Fibroblast of skin of abdomen (primary cell): Measurements from ENCODE around the gene PHIP.

Experiments used
- DNase-seq: peaks from one replicate; pipeline ENCODE4 v3.0.0-alpha.2; 2013

PHIP gene

DNA sequence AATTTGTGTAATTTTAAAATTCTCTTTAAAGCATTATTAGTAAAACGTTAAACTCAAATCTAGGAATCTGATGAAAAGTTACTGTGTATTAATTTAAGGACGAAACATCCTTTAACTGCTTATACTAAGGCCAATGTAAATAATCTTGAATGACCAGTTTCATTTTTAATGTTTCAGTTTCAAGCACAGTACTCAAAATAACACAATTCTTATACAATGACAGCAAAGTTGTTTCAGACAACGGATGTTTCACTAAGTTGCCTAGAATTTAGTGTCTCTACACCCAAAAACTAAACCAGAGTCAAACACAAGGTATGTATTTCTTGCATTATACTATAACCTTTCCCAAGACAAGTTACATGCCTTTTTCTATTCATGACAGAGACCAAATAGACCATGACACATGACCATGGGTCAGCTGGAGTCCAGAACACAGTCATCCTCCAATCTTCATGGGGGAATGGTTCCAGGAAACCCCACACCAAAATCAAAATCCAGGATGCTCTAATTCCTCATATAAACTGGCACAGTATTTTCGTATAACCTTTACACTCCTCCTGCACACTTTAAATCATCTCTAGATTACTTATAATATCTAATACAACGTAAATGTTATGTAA, 7.7 kb downstream of the PHIP start:
- DNase-seq, result no peak

DNA sequence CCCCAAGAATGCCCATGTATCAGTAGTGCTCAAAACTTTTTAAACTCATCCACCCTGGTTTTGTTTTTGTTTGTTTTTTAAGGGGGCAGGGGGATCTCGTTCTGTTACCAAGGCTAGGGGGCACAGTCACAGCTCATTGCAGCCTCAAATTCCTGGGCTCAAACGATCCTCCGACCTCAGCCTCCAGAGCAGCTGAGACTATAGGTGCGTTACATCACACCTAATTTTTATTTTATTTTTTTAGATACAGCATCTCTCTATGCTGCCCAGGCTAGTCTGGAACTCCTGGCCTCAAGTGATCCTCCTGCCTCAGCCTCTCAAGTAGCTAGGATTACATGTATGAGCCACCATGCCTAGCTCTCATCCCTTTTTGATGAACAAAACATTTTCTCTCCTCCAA, 11.2 kb downstream of the PHIP start:
- no peak for DNase-seq

DNA sequence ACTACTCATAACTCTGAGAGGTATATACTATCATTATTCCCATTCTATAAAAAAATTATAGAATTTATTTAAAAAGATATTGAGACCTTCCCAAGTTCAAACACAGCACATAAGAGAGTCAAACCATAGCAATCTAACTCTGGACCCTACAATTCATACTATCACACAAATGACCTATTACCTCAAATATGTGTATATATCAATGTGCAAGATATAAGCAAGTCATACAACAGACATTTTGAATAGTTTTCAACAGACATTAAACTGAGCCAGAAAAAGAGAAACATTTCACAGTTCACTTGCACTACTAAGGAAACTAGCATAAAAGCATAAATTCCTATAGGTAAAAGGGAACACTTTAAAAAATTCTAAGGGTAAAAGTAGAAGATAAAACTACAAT, 11.7 kb downstream of the PHIP start:
- DNase-seq, result peak; percentile 12

DNA sequence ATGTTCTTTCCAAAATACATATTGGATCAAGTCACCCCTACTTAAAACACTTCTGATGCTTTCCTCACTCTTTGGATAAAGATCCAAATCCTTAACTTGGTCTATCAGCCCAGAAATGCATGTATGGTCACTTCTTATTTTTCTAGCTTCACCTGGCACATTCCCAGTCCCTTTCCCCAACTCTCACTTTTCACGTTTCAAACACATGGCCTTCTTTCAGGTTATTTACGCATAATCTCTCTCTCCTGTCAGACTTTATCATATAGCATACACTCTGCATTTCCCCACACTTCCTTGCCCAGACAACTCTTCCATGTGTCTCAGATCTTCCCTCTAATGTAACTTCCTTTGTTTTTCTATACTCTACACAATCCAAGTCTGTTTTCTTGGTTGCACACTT, 12.8 kb downstream of the PHIP start:
- no peak for DNase-seq

DNA sequence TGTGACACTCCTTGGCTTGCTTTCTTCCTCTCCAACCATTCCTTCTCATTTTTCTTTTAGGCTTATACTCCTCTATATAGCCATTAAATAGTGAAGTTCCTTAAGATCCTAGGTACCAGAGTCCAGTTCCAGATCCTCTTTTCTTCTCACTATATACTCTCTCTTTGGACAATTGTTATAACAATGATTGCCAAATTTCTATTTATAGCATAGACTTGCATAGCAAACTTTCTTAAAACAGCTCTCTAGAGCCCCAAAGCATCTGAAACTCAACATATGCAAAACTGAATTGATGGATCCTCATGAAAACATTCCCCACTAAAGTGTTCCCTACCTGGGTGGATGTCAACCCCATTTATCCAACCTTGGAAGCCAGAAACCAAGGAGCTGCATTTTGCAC, 13.4 kb downstream of the PHIP start:
- DNase-seq, result no peak

DNA sequence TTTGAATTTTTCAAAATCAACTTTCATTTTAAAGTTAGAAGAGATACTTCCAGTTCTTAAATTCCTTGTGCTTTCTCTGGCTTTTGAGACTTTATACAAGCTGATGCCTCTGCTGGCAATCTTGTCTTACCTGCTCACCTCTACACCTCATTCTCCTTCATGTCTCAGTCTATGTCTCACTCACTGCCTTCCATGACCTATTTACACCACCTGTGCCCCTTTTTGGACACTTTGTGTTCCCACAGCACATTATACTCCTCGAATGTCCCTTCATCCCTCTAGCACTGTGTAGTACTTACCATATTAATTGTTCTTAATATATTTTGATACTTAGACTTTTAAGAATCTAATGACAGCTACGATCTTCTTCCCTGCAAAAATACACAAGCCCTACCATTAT, 15.3 kb downstream of the PHIP start:
- DNase-seq, result no peak

DNA sequence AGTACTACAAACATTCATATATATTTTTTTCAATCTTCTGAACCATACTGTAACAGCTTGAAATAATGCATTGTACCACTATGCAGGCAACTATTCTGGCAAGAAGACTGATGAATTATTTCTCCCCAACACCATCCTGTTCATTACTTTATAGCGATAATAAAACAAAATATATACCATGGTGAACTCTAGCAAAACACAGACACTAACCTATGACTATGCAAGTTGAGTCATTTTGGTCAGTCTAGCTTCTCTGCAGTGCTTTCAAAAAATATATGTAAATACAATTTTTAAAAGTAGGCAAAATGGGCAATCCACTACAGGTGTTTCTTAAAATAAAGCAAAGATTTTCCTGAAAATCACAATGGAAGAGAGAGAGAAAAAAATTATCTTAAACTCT, 20.3 kb downstream of the PHIP start:
- DNase-seq, result no peak

DNA sequence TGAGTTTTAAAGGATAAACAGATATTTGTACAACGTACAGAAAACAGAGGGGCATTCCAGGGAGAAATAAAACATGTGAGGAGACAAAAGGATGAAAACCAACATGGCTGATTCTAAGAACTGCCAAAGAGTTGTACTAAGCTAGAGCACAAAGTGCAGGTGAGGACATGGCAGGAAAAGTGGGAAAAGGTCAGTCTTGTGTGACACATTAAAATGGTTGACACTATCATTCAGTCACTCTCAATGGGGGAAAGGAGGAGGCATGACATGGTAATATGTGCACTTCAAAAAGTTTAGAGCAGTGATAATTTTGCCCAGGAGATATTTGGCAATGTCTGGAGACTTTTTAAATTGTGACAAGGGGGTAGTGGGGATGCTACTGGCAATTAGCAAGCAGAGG, 21.8 kb downstream of the PHIP start:
- no peak for DNase-seq

DNA sequence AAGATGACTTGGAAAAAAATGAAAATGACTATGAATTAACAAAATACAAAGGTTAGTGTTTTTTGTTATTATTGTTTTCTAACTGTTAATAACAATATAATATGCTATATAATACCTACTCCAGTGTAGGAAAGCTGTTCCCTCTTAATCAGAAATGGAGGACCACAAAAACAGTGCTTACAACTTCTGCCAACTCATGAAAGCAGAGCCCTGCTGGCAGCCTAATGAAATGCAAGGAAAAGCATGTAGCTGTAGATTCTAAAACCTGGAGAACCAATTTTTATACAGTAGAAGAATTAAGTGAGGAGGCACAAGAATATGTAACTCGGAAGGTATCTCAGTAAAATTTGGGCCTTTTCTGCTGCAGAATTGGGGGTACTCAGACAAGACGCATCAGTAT, 29.4 kb downstream of the PHIP start:
- DNase-seq, result peak; percentile 30

DNA sequence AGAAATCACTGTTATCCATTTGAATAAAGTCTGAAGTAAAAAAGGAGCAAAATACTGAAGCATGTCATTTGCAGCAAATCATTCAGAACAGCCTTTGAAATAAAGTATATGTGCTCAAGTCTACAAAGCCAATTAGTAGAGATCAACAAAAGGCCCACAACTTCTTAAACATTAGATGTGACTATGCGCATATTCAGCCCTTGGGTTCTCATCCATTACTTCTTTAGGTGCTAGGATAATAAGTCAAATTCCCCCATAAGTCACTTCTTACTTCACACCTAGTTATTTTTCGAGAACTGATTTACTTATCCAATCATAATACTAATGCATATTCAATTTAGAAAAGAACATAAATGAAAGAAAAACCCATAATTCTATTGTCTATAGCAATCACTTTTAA, 31.0 kb downstream of the PHIP start:
- DNase-seq, result no peak

DNA sequence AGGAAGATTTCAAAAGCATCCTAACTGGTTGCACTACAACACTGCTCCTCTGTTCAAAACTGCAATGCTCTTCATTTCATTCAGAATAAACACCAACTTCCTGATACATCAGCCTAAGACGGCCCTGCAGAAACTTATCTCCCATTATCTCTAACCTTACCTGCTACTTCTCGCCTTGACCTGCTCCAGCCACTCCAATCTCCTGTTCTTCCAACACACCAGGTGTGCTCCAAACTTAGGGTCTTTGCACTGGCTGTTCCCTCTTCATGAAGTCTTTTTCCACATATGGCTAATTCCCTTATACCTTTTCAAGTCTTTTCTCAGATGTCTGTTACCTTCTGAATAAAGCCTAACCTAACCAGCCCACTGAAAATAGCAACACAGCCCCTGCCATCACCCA, 32.1 kb downstream of the PHIP start:
- no peak for DNase-seq

DNA sequence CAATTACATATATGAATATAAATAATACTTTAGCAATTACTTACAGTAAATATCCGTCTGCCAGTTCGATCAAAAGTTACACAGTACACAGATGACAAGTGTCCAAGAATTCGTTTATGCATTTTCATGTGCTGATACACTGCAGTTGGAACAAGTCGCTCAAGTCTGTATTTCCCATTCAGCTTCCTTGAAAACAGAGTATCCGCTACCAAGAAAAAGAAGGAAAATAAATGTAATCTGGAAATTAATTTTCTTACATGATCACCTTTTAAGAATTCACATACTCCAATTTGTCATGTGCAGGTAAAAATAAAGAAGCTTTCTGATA, 35.3 kb downstream of the PHIP start:
- DNase-seq, result no peak

DNA sequence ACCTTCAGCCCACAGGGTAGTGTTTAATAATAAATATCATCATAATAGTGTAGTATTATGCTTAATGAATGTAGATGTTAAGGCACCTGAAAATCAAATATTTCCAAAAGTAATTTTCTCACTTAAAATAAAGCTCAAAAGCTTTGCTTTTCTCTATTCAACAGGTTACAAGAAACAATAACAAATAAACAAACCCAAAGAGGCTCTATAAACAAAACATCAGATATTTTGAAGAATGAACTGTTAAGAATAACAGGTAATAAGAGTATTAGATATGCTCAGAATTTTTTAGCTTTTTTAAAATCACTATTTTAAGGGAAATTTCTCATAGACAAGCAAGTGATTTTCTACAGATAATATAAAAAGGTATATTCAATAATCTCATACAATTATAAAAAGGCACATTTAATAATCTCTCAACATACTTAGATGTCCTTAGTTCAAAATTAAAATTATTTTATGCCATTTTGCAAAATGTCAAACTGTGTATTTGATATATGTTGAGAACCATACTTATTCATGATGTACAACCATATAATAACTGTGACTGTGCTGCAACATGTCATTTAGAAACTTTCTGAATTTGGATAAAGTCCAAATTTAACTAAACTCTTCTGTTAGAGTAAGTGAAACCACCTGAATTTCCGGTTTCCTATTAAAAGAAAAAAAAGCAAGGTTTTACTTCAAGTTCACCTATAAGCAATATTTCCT, 35.8 kb downstream of the PHIP start:
- no peak for DNase-seq

DNA sequence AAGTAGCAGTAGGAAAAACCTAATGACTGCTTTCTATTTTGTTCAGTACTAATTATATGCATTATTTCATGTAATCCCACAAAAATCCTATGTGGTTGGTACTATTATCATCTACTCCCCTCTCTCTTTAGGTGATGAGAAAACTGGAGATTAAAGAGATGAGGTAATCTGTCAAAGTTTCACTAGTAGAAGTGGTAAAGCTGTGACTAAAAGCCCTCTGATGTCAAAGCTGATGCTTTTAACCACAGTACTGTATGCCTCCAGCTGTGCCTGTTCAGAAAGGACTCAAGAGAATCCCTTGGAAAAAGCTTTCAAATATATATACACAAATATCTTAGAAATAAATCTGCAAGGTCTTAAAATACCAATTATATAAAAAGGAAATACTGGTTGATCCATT, 38.0 kb downstream of the PHIP start:
- DNase-seq, result peak; percentile 29

DNA sequence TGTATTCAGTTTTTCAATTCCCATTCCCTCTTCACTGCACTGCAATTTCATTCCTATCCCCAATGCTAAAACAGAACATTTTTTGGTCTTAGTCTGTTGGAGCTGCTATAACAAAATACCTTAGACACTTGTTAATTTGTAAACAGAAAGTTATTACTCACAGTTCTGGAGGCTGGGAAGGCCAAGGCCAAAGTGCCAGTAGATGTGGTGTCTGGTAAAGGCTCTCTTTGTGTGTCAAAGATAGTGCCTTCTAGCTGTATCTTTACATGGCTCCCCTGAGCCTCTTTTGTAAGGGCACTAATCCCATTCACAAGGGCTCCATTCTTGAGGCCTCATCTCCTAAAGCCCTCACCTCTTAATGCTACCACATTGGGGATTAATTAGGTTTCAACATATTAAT, 40.0 kb downstream of the PHIP start:
- DNase-seq, result no peak

DNA sequence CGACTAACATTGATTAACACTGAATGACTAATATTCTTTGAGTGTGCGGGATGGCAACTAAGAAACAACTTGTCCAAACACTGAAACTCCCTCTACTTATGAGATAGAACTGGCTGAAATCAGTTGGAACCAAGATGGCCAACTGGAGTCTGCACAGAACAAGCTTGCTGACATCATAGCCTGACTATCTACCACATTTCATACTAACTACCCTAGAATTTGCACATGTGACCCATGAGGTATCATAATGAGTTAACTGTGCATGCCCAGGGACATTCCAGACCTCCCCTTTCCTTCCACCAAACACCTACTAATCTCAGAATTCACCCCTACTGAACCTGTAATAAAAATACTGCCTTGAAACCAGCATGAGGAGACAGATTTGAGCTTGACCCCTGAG, 43.2 kb downstream of the PHIP start:
- DNase-seq, result peak; percentile 2

DNA sequence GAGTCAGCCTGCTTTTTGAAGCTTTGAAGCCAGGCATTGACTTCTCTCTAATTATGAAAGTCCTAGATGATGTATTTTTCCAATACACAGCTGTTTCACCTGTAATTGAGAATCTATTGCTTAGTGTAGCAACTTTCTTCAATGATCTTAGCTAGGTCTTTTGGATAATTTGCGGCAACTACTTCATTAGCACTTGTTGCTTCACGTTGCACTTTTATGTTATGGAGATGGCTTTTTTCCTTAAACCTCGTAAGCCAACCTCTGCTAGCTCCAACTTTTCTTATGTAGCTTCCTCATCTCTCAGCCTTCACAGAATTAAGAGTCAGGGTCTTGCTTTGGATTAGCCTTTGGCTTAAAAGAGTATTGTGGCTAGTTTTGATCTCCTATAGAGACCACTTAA, 44.8 kb downstream of the PHIP start:
- no peak for DNase-seq

DNA sequence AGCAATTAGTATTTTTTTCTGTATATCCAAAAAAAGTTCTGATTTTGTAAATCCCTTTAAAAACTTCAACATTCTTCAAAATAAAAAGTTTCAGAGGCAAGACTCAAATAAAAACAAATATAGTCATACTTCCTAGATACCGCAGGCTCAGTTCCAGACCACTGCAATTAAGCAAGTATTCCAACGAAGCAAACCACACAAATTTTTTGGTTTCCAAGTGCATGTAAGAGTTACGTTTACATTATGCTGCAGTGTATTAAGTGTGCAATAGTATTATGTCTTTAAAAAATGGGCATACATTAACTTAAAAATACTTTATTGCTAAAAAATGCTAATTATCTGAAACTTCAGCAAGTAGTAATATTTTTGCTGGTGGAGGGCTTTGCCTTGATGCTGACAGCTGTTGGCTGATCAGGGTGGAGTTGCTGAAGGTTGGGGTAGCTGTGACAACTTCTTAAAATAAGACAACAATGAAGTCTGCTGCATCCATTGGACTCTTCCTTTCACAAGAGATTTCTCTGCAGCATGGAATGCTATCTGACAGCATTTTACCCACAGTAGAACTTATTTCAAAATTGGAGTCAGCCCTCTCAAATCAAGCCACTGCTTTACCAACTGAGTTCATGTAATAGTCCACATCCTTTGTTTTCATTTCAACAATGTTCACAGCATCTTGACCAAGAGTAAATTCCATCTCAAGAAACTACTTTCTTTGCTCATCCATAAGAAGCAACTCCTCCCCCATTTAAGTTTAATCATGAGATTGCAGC, 46.0 kb downstream of the PHIP start:
- peak; percentile 78 for DNase-seq

DNA sequence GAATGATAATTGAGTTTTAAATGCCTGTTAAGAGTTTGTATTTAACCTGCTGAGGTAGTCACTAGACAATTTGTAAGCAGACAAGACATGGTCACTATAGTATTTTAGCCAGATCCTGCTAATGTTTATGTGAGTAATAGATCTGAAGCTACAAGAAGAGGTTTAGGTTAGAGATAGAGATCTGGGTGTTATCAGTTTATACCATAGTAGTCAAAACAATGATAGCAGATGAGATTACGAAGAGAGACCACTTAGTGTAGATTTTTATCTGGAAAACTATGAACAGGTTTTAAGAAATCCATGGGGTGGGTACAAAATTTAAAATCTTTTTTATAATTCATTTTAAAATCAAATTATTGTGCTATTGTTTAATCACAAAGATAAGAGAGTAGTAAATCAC, 47.5 kb downstream of the PHIP start:
- no peak for DNase-seq

DNA sequence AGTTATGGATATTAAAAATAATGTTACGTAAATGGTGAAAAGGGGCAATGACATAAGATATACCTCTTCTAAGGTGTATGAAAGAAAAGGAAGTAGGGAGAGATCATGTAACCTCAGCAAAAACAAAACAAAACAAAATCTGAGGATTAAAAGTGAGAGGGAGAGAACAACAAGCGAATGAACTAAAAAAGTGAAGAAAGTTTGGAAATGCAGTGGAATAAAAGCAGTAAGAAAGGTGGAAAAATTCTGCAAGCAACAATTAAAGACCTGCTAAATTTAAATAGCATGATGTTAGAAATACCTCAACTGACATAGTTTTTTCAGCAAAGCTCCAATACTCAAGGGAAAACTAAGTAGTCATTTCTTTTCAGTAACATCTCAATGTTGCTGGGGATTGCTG, 48.0 kb downstream of the PHIP start:
- no peak for DNase-seq

DNA sequence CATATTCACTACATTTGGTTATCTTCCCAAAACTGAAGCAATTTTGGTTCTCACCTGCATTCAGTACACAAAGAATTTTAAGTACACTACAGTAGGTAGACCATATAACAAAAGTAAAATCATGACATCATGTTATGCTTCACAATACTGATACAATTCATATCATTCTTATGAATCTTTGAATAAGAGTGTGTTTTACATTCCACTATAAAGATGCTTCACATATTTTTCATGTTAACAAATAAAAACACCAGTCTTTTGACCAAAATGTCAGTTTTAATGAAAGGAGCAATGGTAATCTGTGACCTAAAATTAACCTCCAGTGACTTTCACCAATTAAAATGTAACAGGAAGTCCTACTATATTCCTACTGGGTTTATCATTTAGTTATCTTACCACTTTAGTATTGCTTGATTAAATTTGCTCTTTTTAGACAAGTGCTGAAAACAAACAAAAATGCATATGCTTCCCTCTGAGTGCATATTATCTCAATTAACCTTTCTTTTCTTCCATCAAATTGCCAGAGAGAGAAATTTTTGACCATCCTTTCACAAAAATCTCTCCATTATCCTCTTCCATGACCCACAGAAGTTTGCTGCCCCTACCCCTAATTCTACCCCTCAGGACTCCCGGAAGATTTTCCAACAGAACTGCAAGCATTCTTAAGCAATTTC, 49.3 kb downstream of the PHIP start:
- peak; percentile 13 for DNase-seq

DNA sequence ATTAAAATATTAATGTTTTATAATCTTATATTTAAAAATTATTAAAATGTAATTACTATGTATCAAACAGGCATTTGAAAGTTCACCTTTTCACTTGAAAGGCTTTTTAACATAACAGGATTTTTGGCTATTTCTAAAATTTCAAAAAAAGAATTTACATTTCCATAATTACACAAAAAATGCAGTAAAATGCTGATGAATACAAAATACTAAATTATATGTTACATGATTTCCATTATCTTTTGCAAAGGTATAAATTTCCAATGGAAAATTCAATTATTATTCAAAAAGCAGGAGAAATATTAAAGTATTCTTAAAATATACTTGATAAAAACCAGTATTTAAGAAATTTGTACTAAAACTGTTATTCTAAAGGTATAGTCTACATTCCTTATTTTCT, 66.1 kb downstream of the PHIP start:
- DNase-seq, result no peak

DNA sequence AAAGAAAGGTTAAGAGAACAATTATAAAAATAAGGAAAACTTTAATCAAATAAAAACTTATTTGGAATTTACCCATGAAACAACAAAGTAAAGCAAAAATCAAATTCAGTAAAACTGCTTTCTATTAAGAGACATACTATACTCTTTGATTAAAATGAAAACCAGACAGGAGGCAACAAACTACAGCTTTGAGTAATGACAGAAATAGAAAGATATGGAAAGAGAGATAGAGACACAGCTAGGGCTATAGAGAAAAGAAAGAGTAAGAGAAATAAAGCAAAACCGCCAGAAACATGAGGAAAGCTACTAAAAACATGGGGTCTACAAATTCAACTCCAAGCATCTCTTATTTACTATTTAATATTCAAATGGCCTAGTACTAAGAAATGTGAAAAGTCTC, 67.6 kb downstream of the PHIP start:
- no peak for DNase-seq

DNA sequence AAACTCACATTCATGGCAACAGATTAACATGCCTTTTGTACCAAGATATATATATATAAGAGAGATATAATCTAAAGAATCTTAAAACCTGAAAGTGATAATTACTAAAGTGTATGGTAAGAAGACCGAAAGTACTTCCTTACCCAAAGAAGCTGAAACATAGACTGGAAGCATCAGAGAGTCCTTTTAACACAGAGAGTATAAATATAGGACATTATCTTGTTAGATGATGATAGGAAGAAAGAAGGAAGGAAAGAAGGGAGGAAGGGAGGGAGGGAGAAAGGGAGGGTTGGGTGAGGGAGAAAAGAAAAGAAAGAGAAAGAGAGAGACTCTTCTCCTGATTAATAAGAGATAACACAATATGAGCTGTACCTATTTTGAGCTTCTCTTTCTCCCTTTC, 68.2 kb downstream of the PHIP start:
- DNase-seq, result no peak
